TTC549 (cell line): ENCODE measurements around the gene CDHR1.
"Not testable (repeated sequence)": the region's sequence is repeated elsewhere in the genome, so short reads cannot be mapped to it uniquely, and the experiment has no call there.

Experiments used
- FAIRE-seq: peaks from 2 replicates; lab custom pipeline; 2012; peaks lifted over from hg19 to GRCh38; lab: Jason Lieb, UNC

The CDHR1 gene

DNA sequence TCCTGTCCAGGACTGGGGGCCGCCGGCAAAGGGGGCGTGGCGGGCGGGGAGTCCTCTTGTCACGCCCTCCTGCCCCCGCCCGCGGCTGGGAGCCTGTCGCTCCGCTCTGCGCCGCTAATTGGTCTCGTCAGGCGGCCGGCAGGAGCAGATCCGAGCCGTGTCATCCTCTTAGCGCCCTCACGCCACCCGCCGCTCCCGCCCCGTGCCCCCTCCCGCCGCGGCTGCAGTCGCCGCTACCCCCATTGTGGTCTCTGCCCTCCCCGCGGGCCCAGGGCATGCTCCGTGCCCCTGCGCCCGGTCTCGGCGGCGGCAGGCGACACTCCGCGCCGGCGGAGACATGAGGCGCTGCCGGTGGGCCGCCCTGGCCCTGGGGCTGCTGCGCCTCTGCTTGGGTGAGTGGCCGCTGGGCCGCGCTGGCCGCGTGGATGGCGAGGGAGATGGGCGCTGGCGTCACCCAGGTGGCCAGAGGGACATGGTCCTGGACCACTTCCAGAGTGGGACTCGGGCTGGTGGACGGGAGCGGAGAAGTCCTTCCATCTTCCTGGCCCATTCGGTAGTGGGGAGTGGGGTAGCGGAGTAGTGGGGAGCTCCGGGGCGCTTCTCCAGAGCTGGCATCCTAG, at the start of gene CDHR1:
Gene CDHR1 (plus strand): TSS at position 114 of the 620 bp plus-strand sequence. CDS start 224 bp downstream, at position 338.
- FAIRE-seq = no peak

DNA sequence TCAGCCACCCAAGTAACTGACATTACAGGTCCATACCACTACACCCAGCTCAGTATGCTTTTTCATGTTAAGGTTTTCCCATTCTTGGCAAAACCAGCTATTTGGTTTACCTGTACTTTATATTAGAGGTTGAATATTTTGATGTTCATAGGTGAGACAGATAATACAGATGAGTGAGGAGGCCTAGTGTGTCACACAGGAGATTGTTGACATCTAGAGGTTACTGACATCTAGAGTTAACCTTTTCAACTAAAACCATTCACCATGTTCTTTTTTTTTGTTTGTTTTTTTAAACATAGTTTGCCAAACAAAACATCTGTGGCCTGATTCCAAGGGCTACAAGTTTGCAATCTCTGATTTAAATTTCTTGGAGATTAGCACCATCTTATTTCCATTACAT, 47.0 kb upstream of the CDHR1 start:
- no peak for FAIRE-seq

DNA sequence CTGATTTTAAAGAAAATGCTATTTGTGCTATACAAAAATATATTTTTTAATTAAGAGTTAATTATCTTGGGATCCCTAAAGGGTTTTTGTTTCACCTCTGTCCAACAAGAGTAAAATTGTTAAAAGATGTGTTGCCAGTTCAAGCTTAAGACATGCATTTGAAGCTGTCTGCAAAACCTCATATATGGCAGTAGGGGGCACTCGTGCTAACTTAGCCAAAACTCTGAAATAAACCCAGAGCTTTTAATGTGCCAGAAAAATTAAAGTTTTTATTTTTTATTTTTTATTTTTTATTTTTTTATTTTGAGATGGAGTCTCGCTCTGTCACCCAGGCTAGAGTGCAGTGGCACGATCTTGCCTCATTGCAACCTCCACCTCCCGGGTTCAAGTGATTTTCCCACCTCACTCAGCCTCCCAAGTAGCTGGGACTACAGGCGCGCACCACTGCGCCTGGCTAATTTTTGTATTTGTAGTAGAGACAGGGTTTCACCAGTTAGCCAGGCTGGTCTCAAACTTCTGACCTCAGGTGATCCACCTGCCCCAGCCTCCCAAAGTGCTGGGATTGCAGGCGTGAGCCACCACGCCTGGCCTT, 46.2 kb upstream of the CDHR1 start:
- peak; percentile 92 for FAIRE-seq

DNA sequence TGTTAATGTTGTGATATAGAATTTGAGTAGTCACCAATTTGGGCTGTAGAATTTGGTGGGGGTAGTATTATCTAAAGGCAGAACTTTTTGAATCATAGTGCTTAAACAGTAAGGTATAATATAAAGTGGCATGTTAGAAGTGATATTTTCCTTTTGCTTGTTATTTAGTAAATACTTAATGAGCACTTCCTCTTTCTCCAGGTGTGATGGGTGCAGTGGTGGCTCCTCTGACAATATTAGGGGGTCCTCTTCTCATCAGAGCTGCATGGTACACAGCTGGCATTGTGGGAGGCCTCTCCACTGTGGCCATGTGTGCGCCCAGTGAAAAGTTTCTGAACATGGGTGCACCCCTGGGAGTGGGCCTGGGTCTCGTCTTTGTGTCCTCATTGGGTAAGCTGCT, 44.5 kb upstream of the CDHR1 start:
- no peak for FAIRE-seq

DNA sequence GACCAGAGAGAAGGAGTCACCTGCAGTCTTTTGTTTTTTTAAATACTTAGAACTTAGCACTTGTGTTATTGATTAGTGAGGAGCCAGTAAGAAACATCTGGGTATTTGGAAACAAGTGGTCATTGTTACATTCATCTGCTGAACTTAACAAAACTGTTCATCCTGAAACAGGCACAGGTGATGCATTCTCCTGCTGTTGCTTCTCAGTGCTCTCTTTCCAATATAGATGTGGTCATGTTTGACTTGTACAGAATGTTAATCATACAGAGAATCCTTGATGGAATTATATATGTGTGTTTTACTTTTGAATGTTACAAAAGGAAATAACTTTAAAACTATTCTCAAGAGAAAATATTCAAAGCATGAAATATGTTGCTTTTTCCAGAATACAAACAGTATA, 41.6 kb upstream of the CDHR1 start:
- no peak for FAIRE-seq

DNA sequence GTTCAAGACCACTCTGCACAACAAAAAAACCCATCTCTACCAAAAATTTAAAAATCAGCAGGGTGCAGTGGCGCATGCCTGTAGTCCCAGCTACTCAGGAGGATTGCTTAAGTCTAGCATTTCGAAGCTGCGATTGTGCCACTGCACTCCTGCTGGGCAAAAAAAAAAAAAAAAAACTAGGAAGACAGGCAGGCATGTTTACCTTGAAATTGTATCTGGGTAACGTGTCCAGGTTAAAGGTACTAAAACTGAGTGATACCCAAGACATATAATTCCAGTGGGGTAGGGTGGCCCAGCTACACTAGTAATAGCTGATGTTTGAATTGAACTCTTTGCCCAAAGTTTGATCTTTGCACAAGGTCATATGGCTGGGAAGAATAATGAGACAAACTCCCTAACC, 38.8 kb upstream of the CDHR1 start:
- FAIRE-seq = no peak

DNA sequence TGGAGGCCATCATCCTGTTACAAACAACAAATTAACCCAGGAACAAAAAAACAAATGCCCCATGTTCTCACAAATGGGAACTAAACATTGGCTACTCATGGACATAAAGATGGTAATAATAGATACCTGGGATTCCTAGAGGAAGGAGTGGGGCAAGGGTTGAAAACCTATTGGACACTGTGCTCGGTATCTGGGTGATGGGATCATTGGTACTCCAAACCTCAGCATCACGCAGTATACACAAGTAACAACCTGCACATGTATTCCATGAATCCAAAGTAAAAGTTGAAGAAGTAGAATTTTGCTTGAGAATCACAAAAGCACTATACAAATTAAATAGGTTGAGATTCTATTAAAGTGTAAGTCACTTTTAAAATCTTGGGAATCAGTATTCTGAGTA, 38.3 kb upstream of the CDHR1 start:
- FAIRE-seq = no peak

DNA sequence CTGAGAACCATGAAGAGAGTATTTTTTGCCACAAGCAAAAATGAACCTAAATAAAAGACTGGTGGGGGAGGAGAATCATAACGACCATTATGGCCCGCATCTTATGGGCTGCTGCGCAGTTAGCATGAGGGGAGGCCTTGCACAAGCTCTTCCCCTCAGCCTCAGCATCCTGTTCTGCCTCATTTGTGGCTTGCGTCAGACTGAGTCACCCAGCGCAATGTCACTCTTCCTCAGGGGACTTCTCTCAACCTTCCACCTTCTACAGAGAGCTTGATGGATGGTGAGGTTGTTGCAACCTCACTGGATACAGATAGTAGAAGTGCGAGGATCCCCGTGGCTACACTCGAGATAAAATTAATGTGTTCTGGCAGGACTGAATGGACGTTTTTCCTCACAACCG, 37.6 kb upstream of the CDHR1 start:
- no peak for FAIRE-seq

DNA sequence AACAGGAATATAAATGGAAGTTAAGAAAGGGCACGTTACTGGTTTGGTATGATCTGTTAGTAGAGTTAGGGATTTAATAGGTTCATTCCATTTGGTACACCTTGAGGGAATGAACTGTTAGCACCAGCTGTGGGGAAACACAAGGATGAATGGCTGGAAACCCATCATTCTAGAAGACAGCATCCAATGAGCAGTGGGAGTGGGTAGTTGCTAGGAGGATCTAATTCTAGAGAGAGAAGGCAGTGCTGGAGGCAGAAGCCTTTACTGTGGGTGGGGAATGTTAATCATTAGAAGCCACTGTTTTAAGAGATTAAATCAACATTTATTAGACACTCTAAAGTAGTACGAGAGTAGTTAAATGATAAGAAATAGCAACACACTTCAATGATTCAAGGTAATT, 36.3 kb upstream of the CDHR1 start:
- no peak for FAIRE-seq

DNA sequence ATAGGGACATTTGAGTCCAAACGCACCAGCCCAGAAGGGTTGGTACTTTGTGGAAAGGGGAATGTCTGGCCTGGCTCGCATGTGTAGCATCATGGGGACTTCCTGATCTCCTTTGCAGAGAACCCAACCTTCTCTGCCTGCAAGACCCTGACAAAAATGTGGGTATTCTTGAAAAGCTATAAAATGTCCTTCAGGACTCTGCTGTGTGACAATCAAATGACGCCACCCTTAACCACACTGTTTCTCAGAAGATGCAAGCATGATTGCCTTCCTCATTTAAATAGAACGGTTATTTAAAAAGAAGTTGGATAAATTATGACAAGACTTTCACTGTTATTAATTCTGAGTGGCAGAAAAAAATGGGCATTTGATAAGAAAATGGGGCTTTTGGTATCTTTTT, 35.8 kb upstream of the CDHR1 start:
- FAIRE-seq = no peak

DNA sequence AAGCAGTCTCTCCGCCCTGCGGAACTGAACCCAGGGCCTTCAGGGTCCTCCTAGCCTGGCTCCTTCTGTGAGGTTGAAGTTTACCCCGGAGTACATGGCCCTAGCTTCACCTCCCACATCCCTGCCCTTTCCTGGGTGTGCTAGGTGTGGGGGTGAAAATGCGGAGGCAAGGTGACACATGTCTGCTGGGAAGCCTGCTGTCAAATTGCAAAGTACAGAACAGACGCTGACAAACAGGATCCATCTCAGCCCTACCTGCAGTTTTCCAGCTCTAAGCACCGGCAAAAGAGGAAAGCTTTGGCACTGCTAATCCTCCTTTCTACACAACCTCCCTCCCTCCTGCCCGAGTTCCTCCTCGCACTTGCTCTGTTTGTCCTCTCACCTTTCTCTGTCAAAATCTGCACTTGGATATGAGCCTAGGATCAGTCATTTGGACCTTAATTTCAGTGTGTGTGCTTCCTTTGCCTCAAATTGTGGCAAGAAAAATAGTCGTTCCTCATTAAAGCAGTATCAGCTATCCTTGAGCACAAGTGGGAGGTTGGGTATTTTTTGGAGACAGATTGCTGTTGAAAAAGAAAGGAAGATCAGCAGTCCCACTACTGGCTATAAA, 35.2 kb upstream of the CDHR1 start:
- FAIRE-seq = no peak

DNA sequence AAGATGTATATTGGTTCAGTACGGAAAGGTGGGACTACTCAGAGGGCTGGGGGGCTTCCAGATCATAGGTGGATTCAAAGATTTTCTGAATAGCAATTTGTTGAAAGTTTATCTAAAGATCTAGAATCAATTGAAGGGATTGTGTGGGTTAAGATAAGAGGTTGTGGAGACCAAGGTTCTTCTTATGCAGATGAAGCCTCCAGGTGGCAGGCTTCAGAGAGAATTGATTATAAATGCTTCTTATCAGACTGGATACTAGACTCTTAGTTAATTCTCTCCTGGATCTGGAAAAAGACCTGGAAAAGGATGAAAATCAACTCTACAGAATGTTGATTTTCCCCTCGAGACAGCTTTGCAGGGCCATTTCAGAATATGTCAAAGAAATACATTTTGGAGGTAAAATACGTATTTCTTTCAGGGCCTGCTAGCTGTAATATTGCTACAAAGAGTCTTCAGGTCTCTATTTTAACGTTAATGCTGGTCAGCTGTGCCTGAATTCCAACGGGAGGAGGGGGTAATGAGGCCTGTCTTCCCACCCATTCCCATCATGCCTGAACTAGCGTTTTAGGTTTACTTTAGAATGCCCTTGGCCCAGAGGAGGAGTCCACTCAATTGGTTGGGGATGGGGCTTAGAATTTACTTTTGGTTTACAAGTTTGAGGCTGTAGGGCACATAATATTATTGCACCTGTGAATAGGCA, 33.5 kb upstream of the CDHR1 start:
- FAIRE-seq = no peak

DNA sequence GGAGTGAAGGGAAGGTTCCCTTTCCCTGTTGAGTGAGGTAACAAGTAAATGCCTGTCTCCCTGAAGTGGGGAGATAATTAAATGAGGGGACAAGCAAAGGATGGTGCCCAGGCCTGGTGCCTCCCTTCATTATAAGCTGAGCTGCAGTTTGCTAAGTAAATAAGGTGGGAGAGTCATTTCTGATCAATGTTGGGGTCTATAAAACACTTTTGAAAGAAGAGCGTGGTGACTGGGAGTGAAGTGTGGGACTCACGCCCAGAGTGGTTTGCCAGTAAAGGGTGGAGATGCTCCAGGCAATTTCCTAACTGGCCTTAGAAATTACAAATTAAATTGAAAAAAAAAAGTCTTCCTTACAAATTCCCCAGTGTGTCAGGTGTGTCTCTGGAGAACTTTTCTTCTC, 30.3 kb upstream of the CDHR1 start:
- no peak for FAIRE-seq

DNA sequence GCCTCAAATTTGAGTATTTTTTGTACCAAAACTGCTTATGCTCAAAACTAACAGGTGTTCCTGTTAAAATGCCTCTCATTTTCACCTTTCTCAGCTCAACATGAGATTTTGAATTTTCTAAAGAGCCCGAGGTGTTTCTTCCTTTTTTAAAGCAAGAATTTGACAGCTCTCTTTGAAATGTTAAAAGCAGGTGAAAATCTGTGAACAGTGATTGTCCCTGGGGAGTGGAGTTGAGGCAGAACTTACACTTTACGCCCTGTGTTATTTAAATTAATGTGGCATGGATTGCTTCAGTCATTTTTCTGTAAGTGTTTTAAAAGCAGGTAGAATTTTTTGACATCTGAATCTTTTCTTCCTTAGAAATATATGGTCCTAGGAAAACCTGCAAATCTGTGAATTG, 29.9 kb upstream of the CDHR1 start:
- no peak for FAIRE-seq

DNA sequence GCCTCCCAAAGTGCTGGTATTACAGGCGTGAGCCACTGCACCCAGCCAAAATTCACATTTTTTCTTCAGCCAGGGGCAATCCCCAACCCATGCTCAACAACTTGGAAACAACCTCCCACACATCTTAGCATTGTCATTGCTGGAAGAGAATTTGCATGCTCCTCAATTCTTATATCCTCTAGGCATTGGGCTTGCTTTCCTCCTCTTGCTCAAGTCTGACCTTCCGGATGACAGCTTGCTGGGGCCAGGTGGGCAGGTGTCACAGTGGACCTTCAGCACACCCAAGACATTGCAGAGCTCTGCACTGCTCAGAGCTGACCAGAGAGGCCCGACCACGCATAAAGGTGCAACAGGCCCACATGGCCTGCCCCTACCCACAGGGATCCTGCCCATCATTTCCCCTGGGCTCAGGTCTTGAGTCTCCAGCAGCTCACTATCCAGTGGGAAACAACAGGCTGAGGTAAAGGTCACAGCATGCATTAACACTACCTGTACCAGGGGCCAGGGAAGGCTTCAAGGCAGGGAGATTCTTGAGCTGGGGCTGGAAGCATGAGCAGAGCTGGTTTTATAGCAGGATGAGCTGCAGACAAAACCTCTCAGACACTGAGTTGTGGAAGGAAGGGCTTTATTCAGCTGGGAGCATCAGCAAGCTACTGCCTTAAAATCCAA, 27.6 kb upstream of the CDHR1 start:
- FAIRE-seq = no peak

DNA sequence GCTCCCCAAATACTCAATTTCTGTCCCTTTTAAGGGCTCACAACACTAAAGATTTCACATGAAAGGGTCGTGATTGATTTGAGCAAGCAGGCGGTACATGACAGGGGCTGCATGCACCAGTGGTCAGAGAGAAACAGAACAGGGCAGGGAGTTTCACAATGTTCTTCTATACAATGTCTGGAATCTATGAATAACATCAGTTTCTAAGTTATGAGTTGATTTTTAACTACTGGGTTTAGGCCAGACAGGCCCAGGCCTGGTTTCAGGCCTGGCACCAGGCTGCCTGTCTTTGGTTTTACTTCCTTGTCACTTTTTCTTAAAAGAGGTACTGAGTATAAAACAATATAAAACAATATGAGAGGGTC, 27.1 kb upstream of the CDHR1 start:
- not testable (repeated sequence) for FAIRE-seq

DNA sequence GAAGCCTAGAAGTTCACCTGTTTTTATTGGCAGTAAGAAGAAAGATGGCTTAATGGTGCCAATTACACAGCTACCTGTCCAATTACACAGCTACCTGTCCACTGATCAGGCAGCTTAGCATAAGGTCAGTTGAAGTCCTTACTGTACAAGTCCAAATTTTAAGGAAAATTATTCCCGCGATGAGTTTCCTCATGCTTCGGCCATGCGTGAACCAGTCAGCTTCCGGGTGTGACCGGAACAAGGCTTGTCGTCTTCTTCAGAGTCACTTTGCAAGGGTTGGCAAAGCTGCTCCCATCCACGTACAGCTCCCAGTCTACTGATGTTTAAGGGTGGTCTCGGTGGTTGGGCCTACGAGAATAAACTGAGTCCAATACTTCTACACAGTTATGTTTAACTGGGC, 26.0 kb upstream of the CDHR1 start:
- not testable (repeated sequence) for FAIRE-seq

DNA sequence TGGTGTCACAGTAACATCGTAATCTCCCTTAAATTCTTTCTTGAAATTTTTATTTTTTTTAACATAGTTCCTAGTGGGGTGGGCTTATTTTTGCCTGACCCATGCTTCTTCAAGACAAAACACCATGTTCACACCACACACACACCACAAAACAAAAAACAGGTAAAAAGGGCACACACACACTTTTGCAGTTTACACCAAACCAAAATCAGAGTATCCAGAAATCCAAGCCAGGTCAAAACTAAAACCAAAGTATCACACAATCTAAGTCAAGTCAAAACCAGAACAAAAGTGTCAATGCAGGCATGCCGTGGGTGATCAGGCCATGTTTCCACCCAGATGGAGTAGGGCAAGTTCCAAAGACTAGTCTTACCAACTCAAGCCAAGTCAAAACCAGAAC, 23.1 kb upstream of the CDHR1 start:
- not testable (repeated sequence) for FAIRE-seq

DNA sequence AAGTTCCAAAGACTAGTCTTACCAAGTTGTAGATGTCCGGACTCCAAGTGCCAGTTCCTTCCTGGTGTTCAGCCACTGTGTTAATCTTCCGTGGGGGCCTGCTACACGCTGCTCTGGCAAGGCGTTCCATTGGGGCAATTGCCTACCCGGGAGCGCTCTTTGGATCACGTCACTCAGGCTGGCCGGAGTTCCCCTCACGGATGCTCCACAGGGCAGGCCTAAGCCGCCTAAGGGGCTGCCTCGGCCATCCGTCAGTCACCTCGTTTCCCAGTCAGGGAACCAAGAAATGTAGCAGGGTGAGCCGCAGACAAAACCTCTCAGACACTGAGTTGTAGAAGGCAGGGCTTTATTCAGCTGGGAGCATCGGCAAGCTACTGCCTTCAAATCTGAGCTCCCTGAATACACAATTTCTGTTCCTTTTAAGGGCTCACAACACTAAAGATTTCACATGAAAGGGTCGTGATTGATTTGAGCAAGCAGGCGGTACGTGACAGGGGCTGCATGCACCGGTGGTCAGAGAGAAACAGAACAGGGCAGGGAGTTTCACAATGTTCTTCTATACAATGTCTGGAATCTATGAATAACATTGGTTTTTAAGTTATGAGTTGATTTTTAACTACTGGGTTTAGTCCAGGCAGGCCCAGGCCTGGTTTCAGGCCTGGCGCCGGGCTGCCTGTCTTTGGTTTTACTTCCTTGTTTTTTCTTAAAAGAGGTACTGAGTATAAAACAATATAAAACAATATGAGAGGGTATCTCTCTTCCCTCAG, 22.5 kb upstream of the CDHR1 start:
- not testable (repeated sequence) for FAIRE-seq

DNA sequence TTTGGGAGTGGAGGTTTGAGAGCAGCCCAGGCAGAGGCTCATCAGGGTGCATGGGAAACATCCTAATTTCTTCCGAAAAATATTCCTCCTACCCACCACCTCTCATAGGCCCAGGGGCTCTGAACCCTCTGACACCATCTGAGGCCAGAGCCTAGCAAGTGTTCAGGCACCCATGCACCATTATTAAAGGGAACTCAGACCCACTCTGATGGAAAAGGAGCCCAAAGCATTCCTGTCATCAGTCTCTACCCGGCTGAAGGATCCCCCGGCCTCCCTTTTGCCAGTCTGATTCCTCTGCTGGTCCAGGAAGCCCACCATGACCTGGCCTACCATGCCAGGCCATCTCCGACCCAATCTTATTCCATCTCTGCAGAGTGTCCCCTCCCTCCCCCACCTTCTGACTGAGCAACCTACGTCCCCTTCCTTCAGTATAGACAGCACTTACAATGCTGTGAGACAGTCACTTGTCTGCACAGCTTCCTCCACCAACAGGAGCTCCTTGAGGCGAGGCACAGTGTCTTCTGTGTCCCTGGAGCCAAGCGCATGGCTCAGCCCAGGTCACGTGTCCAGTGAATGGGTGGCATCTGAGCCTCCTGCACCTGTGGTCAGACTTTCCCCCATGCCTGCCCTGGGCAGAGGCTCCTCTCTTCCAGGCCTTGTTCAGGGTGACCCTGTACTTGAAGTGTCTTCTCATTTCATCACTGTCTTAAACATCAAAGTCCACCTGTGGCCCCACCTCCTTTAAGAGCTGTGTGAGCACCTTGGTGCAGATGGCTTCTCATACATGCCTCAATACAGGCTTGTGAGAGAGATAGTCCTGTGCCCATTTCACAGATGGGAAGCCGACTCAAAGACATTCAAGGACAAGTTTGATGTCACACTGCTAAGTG, 21.6 kb upstream of the CDHR1 start:
- no peak for FAIRE-seq

DNA sequence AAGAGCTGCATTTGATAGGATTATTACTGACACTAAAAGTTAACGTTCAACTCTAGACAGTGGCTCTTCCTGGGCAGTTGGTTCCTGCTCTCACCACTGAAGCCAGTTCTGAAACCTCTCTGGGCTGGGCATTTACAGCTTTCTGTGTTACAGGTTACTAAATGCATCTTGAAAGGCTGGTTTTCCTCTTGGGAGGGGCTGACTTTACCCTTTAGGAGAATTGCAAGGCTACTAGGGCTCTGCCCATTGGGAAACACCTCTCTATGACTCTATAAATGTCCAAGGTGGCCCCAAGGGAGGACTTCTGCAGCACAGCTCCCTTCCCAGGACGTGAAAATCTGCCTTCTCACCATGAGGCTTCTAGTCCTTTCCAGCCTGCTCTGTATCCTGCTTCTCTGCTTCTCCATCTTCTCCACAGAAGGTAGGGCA, 20.8 kb upstream of the CDHR1 start, which contains the start of gene GPR15LG:
Gene GPR15LG (plus strand): TSS at position 301 of the 429 bp plus-strand sequence. CDS start 51 bp downstream, at position 352.
- no peak for FAIRE-seq
